ENCODE measurements around the gene PPIG.

GRCh38 chr2:169540146-169540545 lies 44.0 kb upstream of the PPIG start:
- TF ChIP-seq SP1 (IDR thresholded peaks at IDR 0.05), result no peak
- TF ChIP-seq BHLHE40 (IDR thresholded peaks at IDR 0.05; ENCODE audit: borderline replicate concordance), result no peak
- TF ChIP-seq FOXK2 (IDR thresholded peaks at IDR 0.05), result no peak
- no peak for TF ChIP-seq SUZ12 (IDR thresholded peaks at IDR 0.05)
- no peak for TF ChIP-seq NFRKB (IDR thresholded peaks at IDR 0.05)
- no peak for TF ChIP-seq TARDBP (IDR thresholded peaks at IDR 0.05)
